A549 treated with Mapracorat at 1 μM for 4 hours (cell line): Measurements from ENCODE around the gene TATDN2. TPM values are rescaled to one million over a fixed set of nuclear protein-coding genes. Genes with fewer than 3 reads are reported as not detected.

Experiments
- total RNA-seq: library from RNA; stranded (reverse); fragments of 200-300 nt; extraction: Qiagen RNA extraction; gene quantifications from 5 replicates; pipeline ENCODE4 v1.2.3, GENCODE V29; 2022

Gene TATDN2
- total RNA-seq: 31.1 to 36.7 TPM (median 33.8 TPM) in 5 replicates

GRCh38 chr3:10248184-10248983 is at the start of gene TATDN2:
TSS of gene TATDN2 (plus strand) at chr3:10248459. CDS start at chr3:10249201, 742 bp downstream.

DNA sequence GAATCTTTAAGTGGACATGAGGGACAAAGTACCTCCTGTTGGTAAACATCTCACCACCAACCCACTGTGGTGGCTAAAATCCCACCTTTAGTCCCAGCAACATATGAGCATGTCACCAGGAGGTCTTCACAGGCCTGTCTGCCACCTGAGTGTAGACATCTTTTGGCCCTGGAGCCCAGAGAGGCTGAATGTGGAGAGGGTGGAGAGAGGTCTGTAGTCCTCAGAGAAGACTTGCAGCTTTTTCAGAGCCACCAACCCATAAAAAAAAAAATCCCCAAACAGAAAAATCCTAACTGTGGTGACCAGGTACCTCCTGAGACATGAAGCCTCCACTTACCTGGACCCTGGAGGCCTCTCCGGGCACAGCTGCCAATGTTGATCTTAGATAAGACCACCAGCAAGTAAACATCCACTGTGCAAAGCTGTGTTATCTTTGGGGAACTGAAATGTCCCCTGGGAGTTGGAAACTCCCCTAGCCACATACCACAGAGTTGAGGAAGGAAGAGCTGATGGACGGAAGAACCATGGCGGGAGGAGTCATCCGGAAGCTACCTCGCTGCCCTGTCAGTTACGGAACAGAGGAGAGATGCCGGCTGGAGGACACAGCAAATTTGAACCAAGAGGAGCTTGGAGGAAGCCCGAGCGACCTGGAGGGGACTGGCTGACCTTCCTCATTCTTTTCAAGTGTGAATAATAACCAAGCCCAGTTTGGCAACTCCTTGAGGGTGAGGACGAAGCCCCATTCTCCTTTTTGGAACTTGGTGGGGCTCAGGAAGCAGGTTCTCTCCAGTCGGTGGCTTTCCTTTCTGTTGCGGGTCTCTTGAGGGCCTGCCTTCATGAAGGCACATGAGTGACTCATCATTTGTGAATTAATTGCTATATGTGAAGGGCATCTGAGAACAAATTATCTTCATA is 44.5 kb downstream of the TATDN2 start, which contains the start of gene GHRL:
Gene GHRL, minus strand, starts transcription at position 443 of the 915 bp plus-strand sequence. CDS start 2,767 bp downstream, outside the sequence.

Other genes with a start within 250 kb of the TATDN2 start
- 17.2 to 20.1 TPM (median 18.7 TPM) in 5 replicates for gene FANCD2, start 222.0 kb upstream of the TATDN2 start, total RNA-seq
- gene FANCD2OS, start 140.2 kb upstream of the TATDN2 start, total RNA-seq: not detected in 5 replicates
- gene BRK1, start 132.8 kb upstream of the TATDN2 start, total RNA-seq: 167 to 178 TPM (median 176 TPM) in 5 replicates
- gene VHL, start 106.7 kb upstream of the TATDN2 start, total RNA-seq: 23.4 to 32.4 TPM (median 30.7 TPM) in 5 replicates
- 15.6 to 20.5 TPM (median 16.6 TPM) in 5 replicates for gene IRAK2, start 83.5 kb upstream of the TATDN2 start, total RNA-seq
- gene GHRL, start 44.5 kb downstream of the TATDN2 start, total RNA-seq: not detected in 5 replicates
- gene SEC13, start 72.7 kb downstream of the TATDN2 start, total RNA-seq: 208 to 217 TPM (median 210 TPM) in 5 replicates